ENCODE results near the gene DPEP2. TPM values are rescaled to one million over a fixed set of nuclear protein-coding genes. Genes with fewer than 3 reads are reported as not detected.

Gene DPEP2
- total RNA-seq, 1 donor from 2014 or later, result not detected

DNA sequence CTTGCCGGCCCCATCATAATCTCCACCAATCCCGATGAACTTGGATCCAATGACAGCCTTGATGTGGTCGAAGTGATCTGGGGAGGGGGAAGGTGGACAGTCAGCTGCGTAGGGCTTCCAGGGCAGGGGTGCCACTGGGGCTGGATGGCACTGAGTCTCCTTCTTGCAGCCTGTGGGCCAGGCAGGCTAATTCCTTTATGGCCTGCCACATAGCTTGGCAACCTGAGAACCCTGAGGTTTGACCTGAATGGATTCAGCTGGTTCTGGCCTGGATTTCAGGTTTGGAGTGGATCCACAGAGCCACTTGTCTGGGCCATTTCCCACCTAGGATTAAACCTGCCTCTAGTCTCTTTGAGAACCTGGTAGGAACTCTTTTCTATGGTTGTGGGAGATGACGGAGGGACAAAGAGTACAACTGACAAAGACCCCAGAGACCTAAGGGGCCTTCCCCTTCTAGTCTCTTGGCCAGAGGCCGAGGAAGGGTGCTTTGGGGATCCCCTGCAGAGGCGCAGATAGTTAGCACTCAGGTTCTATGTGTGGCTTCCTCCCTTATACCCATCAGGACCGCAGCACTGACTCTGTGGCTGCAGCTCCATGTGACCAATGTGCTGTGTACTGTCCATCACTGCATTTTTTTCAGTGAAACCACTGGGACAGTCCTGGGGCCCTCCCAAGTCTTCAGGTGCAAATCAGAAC lies 9.8 kb downstream of the DPEP2 start:
- Mint-ChIP-seq H3K4me1 (ENCODE audit: low read depth, unreplicated experiment) (peaks cover 16% of the 10 kb centered on the region), H3K36me3 (ENCODE audit: low read depth, unreplicated experiment) (peaks cover 6% of the 10 kb centered on the region), H3K27ac (ENCODE audit: unreplicated experiment) (no peak overlapping the region), H3K9me3 (ENCODE audit: unreplicated experiment) (peaks cover 2% of the 10 kb centered on the region), H3K27me3 (ENCODE audit: low read depth, unreplicated experiment) (peaks cover 36% of the 10 kb centered on the region), H3K4me3 (ENCODE audit: unreplicated experiment) (no peak overlapping the region)
- H3K4me1 ChIP-seq (ENCODE audit: insufficient read depth, low read length), result no peaks in the 10 kb centered on the region
- TF ChIP-seq, protein P1, sequence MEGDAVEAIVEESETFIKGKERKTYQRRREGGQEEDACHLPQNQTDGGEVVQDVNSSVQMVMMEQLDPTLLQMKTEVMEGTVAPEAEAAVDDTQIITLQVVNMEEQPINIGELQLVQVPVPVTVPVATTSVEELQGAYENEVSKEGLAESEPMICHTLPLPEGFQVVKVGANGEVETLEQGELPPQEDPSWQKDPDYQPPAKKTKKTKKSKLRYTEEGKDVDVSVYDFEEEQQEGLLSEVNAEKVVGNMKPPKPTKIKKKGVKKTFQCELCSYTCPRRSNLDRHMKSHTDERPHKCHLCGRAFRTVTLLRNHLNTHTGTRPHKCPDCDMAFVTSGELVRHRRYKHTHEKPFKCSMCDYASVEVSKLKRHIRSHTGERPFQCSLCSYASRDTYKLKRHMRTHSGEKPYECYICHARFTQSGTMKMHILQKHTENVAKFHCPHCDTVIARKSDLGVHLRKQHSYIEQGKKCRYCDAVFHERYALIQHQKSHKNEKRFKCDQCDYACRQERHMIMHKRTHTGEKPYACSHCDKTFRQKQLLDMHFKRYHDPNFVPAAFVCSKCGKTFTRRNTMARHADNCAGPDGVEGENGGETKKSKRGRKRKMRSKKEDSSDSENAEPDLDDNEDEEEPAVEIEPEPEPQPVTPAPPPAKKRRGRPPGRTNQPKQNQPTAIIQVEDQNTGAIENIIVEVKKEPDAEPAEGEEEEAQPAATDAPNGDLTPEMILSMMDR (IDR thresholded peaks at IDR 0.05; ENCODE audit: insufficient read depth, low read depth, low read length), result no peak
- TF ChIP-seq EZH2 (IDR thresholded peaks at IDR 0.05; ENCODE audit: insufficient read depth, low read length), result no peak
- no peaks in the 10 kb centered on the region for H3K27me3 ChIP-seq (ENCODE audit: insufficient read depth, low read length)
- no peak for DNase-seq (ENCODE audit: low read depth)
- no peak overlapping the region for H3K4me2 ChIP-seq (ENCODE audit: low read length)
- FAIRE-seq, result no peak
- H3K9ac ChIP-seq (ENCODE audit: low read length), result no peak overlapping the region
- H4K20me1 ChIP-seq (ENCODE audit: insufficient read depth, low read length), result no peaks in the 10 kb centered on the region
- no peaks in the 10 kb centered on the region for H3K9me3 ChIP-seq (ENCODE audit: insufficient read depth, low read depth, low read length)
- no peak overlapping the region for H2AFZ ChIP-seq (ENCODE audit: low read depth, low read length)
- no peak overlapping the region for H3K4me3 ChIP-seq (ENCODE audit: insufficient read depth, low read depth, low read length)
- H3K27ac ChIP-seq (ENCODE audit: low read depth, low read length), result no peak overlapping the region
- H3K36me3 ChIP-seq (ENCODE audit: insufficient read depth, low read length), result no peaks in the 10 kb centered on the region
- H3K79me2 ChIP-seq (ENCODE audit: insufficient read depth, low read length), result no peaks in the 10 kb centered on the region

DNA sequence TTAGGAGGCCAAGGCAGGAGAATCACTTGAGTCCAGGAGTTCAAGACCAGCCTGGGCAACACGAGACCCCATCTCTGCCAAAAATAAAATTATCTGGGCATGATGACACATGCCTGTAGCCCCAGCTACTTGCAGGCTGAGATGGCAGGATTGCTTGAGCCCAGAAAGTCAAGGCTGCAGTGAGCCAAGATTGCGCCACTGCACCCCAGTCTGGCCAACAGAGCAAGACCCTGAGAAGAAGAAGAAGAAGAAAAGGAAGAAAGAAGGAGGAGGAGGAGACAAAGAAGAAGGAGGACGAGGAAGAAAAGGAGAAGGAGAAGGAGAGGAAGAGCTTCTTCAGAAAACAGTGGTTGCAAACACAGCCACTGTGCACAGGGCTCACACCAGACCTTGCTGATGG lies 10.6 kb downstream of the DPEP2 start:
- peaks cover 2% of the 10 kb centered on the region for H3K9me3 Mint-ChIP-seq (ENCODE audit: unreplicated experiment)
- no peaks in the 10 kb centered on the region for H3K4me1 ChIP-seq (ENCODE audit: insufficient read depth, low read length)
- no peak overlapping the region for H3K27ac ChIP-seq (ENCODE audit: low read depth, low read length)
- no peak overlapping the region for H3K4me3 Mint-ChIP-seq (ENCODE audit: unreplicated experiment)
- peaks cover 6% of the 10 kb centered on the region for H3K36me3 Mint-ChIP-seq (ENCODE audit: low read depth, unreplicated experiment)
- no peak overlapping the region for H3K9ac ChIP-seq (ENCODE audit: low read length)
- no peak overlapping the region for H3K4me2 ChIP-seq (ENCODE audit: low read length)
- peaks cover 14% of the 10 kb centered on the region for H3K4me1 Mint-ChIP-seq (ENCODE audit: low read depth, unreplicated experiment)
- H3K36me3 ChIP-seq (ENCODE audit: insufficient read depth, low read length), result no peaks in the 10 kb centered on the region
- H3K79me2 ChIP-seq (ENCODE audit: insufficient read depth, low read length), result no peaks in the 10 kb centered on the region
- H2AFZ ChIP-seq (ENCODE audit: low read depth, low read length), result no peak overlapping the region
- H3K9me3 ChIP-seq (ENCODE audit: insufficient read depth, low read depth, low read length), result no peaks in the 10 kb centered on the region
- FAIRE-seq (no peak), DNase-seq (ENCODE audit: low read depth) (no peak)
- no peaks in the 10 kb centered on the region for H4K20me1 ChIP-seq (ENCODE audit: insufficient read depth, low read length)
- no peak overlapping the region for H3K27ac Mint-ChIP-seq (ENCODE audit: unreplicated experiment)
- H3K4me3 ChIP-seq (ENCODE audit: insufficient read depth, low read depth, low read length), result no peak overlapping the region
- H3K27me3 Mint-ChIP-seq (ENCODE audit: low read depth, unreplicated experiment), result peaks cover 36% of the 10 kb centered on the region
- no peaks in the 10 kb centered on the region for H3K27me3 ChIP-seq (ENCODE audit: insufficient read depth, low read length)
- TF ChIP-seq, protein P1 (IDR thresholded peaks at IDR 0.05; ENCODE audit: insufficient read depth, low read depth, low read length), result no peak

DNA sequence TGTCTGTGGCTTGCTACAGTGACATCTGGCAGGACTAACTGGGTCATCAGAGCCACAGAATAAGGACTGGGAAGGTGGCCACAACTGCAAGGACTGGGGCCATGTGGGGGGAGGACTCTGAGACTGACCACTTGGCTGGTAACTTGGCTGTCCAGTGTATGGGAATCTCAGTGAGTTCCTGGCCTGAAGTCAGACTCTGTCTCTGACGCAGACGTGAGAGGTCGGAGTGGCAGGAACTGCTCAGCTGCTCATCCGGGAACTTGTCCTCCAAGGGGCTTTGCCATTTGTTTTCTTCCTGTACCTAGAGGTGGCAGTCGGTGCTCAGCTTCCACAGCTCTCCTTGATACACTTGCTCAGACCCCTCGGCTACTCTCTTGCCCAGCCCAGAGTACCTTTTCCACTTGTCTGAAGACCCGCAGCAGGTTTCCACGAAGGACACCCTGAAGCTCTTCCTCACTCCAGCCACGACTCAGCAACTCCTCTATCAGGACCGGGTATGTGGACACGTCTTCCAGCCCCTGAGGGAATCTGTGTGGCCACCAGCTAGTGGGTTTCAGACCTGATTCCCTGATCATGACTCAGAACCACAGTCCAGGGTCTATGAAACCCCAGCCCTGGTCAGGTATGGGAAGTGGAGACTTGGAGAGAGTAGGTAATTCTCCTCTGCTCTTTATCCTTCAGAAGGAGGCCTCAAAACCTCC lies 11.7 kb downstream of the DPEP2 start:
- no peak overlapping the region for H3K4me2 ChIP-seq (ENCODE audit: low read length)
- H3K4me1 ChIP-seq (ENCODE audit: insufficient read depth, low read length), result no peaks in the 10 kb centered on the region
- Mint-ChIP-seq H3K4me3 (ENCODE audit: unreplicated experiment) (no peak overlapping the region), H3K9me3 (ENCODE audit: unreplicated experiment) (peaks cover 2% of the 10 kb centered on the region), H3K4me1 (ENCODE audit: low read depth, unreplicated experiment) (peaks cover 14% of the 10 kb centered on the region), H3K27ac (ENCODE audit: unreplicated experiment) (peak overlapping the region; percentile 66), H3K36me3 (ENCODE audit: low read depth, unreplicated experiment) (peaks cover 6% of the 10 kb centered on the region), H3K27me3 (ENCODE audit: low read depth, unreplicated experiment) (peaks cover 40% of the 10 kb centered on the region)
- FAIRE-seq, result no peak
- H3K4me3 ChIP-seq (ENCODE audit: insufficient read depth, low read depth, low read length), result no peak overlapping the region
- H3K9ac ChIP-seq (ENCODE audit: low read length), result no peak overlapping the region
- DNase-seq (ENCODE audit: low read depth), result no peak
- H3K36me3 ChIP-seq (ENCODE audit: insufficient read depth, low read length), result no peaks in the 10 kb centered on the region
- H4K20me1 ChIP-seq (ENCODE audit: insufficient read depth, low read length), result no peaks in the 10 kb centered on the region
- TF ChIP-seq EZH2 (IDR thresholded peaks at IDR 0.05; ENCODE audit: insufficient read depth, low read length), result no peak
- TF ChIP-seq, protein P1 (IDR thresholded peaks at IDR 0.05; ENCODE audit: insufficient read depth, low read depth, low read length), result no peak
- no peaks in the 10 kb centered on the region for H3K79me2 ChIP-seq (ENCODE audit: insufficient read depth, low read length)
- no peaks in the 10 kb centered on the region for H3K9me3 ChIP-seq (ENCODE audit: insufficient read depth, low read depth, low read length)
- no peak overlapping the region for H3K27ac ChIP-seq (ENCODE audit: low read depth, low read length)
- H3K27me3 ChIP-seq (ENCODE audit: insufficient read depth, low read length), result no peaks in the 10 kb centered on the region
- peak overlapping the region; percentile 3 for H2AFZ ChIP-seq (ENCODE audit: low read depth, low read length)
